ENCODE results near the gene IQSEC1. TPM values are rescaled to one million over a fixed set of nuclear protein-coding genes. Genes with fewer than 3 reads are reported as not detected.

IQSEC1 gene
- total and polyA plus RNA-seq, 2 donors (not counting 3 experiments of a cell fraction or from before 2014, with no cell fraction given): 5.2 to 18.0 TPM

DNA sequence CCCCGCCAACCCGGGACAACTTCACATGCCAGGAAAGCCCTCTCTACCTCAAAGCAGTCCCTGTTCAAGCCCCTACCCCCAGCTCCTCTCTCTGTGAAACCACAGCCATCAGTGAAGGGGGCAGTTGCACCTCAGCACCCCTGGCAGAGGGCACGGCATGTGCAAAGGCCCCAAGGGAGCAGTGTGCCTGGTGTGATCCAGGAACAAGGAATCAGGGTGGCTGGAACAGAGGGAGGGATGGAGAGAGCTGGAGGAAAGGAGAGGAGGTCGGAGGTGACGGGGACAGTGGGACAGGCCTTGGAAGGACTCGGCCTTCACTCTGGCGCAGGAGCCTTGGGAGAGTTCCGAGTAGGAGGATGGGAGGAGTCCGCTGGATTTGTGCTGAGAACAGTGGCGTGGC is 26.5 kb upstream of the IQSEC1 start:
- no TSS peak for BruUV-seq (replicated peaks)
- H3K36me3 ChIP-seq (ENCODE audit: control insufficient read depth in 2 of 2, extremely low read depth in 1 of 2, insufficient read depth in 2 of 2, low read length in 2 of 2): no peaks in the 10 kb centered on the region
- H4K20me1 ChIP-seq (replicated peaks; ENCODE audit: control insufficient read depth, extremely low read depth, insufficient read depth, low read length): no peaks in the 10 kb centered on the region
- peaks cover 3% of the 10 kb centered on the region in 2 experiments for H3K27me3 ChIP-seq (ENCODE audit: control insufficient read depth in 2 of 2, insufficient read depth in 2 of 2, low read length in 2 of 2)
- intact Hi-C loops (cut with micrococcal nuclease) (no loop called here), dilution Hi-C loops (cut with MboI; ENCODE audit: extremely low pct_ligation_motif_present, low sequenced_read_pairs) (loop anchor here (25.0 kb wide), 1 partner anchor 363 kb away; no protein-coding TSS in a partner anchor)
- H3K9me3 ChIP-seq (replicated peaks; ENCODE audit: control insufficient read depth, insufficient read depth, low read length): no peaks in the 10 kb centered on the region
- POLR2A ChIA-PET: no interaction called here
- H3K4me1 ChIP-seq (ENCODE audit: control insufficient read depth, extremely low read depth, insufficient read depth, low read length): no peaks in the 10 kb centered on the region
- no peak overlapping the region for H3K4me3 ChIP-seq (replicated peaks in 1 of 3; ENCODE audit: insufficient read depth in 1 of 3, low read depth in 1 of 3, low read length in 3 of 3)
- H3K4me2 ChIP-seq (ENCODE audit: insufficient read depth, low read length): no peak overlapping the region
- no peak overlapping the region for H3K9ac ChIP-seq (replicated peaks; ENCODE audit: extremely low read depth, insufficient read depth, low read length)
- H3K79me2 ChIP-seq (ENCODE audit: control insufficient read depth, insufficient read depth, low read length): no peaks in the 10 kb centered on the region
- CTCF ChIA-PET: no interaction called here
- FAIRE-seq (no peak), DNase-seq (ENCODE audit: low read depth, low spot score) (no peak)
- H3K9me1 ChIP-seq (replicated peaks; ENCODE audit: control insufficient read depth, extremely low read depth, insufficient read depth, low read length): no peaks in the 10 kb centered on the region
- no peak for TF ChIP-seq POLR2A (IDR thresholded peaks at IDR 0.05; ENCODE audit: low read depth, low read length)
- no peak overlapping the region for H2AFZ ChIP-seq (ENCODE audit: low read depth, low read length)
- no peak overlapping the region for H3K27ac ChIP-seq (ENCODE audit: insufficient read depth, low read depth, low read length)

DNA sequence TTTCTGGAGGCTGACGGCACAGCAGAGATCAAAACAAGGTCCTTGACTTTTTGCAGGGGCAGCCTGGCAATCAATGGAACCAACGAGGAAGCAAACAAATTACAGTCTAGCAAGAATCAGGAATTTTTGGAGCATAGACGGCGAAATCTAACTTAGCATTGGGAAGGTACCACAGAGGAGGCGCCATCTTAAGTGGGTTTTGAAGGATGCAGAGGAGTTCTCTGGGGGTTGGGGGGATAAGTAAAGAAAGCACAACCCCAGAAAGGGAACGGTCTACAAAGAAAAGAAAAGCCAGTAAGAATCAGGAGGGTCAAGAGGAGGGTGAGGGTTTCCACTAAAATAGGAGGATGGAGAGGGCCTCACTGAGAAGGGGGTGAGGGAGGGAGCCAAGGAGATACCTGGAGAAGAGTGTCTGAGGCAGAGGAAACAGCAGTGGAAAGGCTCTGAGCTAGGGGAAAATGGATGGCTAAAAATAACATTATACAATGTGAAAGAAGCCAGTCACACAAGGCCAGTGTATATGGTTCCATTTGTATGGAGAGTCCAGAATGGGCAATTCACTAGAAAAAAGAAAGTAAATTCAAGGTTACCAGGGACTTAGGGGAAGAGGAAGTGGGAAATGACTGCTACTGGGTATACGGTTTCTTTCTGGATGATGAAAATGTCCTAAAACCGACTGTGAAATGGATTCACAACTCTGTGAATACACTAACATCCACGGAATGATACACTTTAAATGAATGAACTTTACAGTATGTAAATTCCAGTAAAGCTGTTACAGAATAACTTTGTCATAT is 25.2 kb upstream of the IQSEC1 start:
- Histone ChIP-seq H3K36me3 (ENCODE audit: control insufficient read depth in 2 of 2, extremely low read depth in 1 of 2, insufficient read depth in 2 of 2, low read length in 2 of 2) (no peaks in the 10 kb centered on the region), H3K27me3 (ENCODE audit: control insufficient read depth in 2 of 2, insufficient read depth in 2 of 2, low read length in 2 of 2) (peaks cover 3 to 6% of the 10 kb centered on the region in 2 experiments), H3K4me1 (ENCODE audit: control insufficient read depth, extremely low read depth, insufficient read depth, low read length) (no peaks in the 10 kb centered on the region), H2AFZ (ENCODE audit: low read depth, low read length) (no peak overlapping the region), H4K20me1 (replicated peaks; ENCODE audit: control insufficient read depth, extremely low read depth, insufficient read depth, low read length) (no peaks in the 10 kb centered on the region), H3K9me3 (replicated peaks; ENCODE audit: control insufficient read depth, insufficient read depth, low read length) (no peaks in the 10 kb centered on the region), H3K4me2 (ENCODE audit: insufficient read depth, low read length) (no peak overlapping the region), H3K9me1 (replicated peaks; ENCODE audit: control insufficient read depth, extremely low read depth, insufficient read depth, low read length) (no peaks in the 10 kb centered on the region), H3K27ac (ENCODE audit: insufficient read depth, low read depth, low read length) (no peak overlapping the region), H3K79me2 (ENCODE audit: control insufficient read depth, insufficient read depth, low read length) (no peaks in the 10 kb centered on the region), H3K4me3 (replicated peaks in 1 of 3; ENCODE audit: insufficient read depth in 1 of 3, low read depth in 1 of 3, low read length in 3 of 3) (no peak overlapping the region), H3K9ac (replicated peaks; ENCODE audit: extremely low read depth, insufficient read depth, low read length) (no peak overlapping the region)
- ChIA-PET POLR2A (no interaction called here), CTCF (no interaction called here)
- dilution Hi-C loops (cut with MboI; ENCODE audit: extremely low pct_ligation_motif_present, low sequenced_read_pairs): loop anchor here (25.0 kb wide), 1 partner anchor 364 kb away; no protein-coding TSS in a partner anchor
- BruUV-seq (replicated peaks): no TSS peak
- DNase-seq (ENCODE audit: low read depth, low spot score): no peak
- TF ChIP-seq JUN (IDR thresholded peaks at IDR 0.05; ENCODE audit: borderline replicate concordance, insufficient read depth, insufficient read length, low read depth) (no peak), POLR2A (IDR thresholded peaks at IDR 0.05; ENCODE audit: low read depth, low read length) (no peak), EZH2 (IDR thresholded peaks at IDR 0.05; ENCODE audit: borderline replicate concordance, low read depth, low read length, severe bottlenecking) (no peak), POLR2AphosphoS5 (IDR thresholded peaks at IDR 0.05; ENCODE audit: insufficient read depth, low read depth, low read length) (no peak), FOS (IDR thresholded peaks at IDR 0.05; ENCODE audit: borderline replicate concordance, insufficient read depth, low read length) (no peak), MYC (IDR thresholded peaks at IDR 0.05; ENCODE audit: low read depth, low read length) (no peak), GATA2 (IDR thresholded peaks at IDR 0.05; ENCODE audit: insufficient read depth, insufficient read length, low read depth, low read length) (no peak)
- TF ChIP-seq, protein P1, sequence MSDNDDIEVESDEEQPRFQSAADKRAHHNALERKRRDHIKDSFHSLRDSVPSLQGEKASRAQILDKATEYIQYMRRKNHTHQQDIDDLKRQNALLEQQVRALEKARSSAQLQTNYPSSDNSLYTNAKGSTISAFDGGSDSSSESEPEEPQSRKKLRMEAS (IDR thresholded peaks at IDR 0.05; ENCODE audit: insufficient read depth, insufficient read length): no peak
- TF ChIP-seq, protein P2, sequence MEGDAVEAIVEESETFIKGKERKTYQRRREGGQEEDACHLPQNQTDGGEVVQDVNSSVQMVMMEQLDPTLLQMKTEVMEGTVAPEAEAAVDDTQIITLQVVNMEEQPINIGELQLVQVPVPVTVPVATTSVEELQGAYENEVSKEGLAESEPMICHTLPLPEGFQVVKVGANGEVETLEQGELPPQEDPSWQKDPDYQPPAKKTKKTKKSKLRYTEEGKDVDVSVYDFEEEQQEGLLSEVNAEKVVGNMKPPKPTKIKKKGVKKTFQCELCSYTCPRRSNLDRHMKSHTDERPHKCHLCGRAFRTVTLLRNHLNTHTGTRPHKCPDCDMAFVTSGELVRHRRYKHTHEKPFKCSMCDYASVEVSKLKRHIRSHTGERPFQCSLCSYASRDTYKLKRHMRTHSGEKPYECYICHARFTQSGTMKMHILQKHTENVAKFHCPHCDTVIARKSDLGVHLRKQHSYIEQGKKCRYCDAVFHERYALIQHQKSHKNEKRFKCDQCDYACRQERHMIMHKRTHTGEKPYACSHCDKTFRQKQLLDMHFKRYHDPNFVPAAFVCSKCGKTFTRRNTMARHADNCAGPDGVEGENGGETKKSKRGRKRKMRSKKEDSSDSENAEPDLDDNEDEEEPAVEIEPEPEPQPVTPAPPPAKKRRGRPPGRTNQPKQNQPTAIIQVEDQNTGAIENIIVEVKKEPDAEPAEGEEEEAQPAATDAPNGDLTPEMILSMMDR (IDR thresholded peaks at IDR 0.05; ENCODE audit: extremely low read depth in 1 of 2, insufficient read depth in 1 of 2, low read depth in 1 of 2, low read length in 2 of 2): no peak
- no peak for FAIRE-seq
- intact Hi-C loops (cut with micrococcal nuclease): no loop called here
